Measurements from ENCODE around the gene TNF.

Gene TNF

DNA sequence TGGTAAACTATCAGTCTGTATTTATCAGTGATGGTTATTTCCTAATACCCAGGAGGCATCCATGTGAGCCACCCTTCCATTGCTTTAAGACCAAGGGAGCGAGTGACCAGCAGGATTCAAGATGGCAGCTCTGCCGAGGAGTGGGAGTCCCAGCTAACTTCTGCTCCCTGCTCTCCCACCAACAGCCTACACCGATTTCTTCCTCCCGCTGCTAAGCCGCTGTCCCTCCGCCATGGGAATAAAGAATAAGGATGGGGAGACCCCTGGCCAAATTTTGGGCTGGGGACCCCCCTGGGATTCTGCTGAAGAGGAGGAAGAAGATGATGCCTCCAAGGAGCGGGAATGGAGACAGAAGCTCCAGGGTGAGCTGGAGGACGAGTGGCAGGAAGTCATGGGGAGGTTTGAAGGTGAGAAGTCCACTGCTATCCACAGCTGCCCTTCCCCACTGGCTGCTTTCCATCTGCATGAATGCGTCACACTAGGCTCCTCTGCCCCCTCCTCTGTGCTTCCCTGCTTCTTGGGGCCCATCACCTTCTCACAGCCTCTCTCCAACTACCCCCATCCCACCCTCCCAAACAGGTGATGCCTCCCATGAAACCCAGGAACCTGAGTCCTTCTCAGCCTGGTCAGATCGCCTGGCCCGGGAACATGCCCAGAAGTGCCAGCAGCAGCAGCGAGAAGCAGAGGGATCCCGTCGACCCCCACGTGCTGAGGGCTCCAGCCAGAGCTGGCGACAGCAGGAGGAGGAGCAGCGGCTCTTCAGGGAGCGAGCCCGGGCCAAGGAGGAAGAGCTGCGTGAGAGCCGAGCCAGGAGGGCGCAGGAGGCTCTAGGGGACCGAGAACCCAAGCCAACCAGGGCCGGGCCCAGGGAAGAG is 17.7 kb upstream of the TNF start:
- peak overlapping the region; percentile 33 for H3K4me3 Mint-ChIP-seq
- no peaks in the 10 kb centered on the region for H3K27me3 Mint-ChIP-seq
- H3K27ac Mint-ChIP-seq: peak overlapping the region; percentile 94
- H3K9me3 Mint-ChIP-seq: no peaks in the 10 kb centered on the region
- H3K36me3 Mint-ChIP-seq: peaks cover 18% of the 10 kb centered on the region
- peaks cover 66% of the 10 kb centered on the region for H3K4me1 Mint-ChIP-seq

DNA sequence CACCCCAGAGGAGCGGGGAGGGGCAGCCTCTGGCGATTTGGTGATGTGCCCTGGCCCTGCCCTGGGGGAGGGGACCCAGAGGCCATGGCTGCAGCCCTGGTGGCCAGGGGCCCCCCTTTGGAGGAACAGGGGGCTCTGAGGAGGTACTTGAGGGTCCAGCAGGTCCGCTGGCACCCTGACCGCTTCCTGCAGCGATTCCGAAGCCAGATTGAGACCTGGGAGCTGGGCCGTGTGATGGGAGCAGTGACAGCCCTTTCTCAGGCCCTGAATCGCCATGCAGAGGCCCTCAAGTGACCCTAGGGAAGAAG is 17.1 kb upstream of the TNF start:
- H3K27ac Mint-ChIP-seq: peak overlapping the region; percentile 94
- peaks cover 22% of the 10 kb centered on the region for H3K36me3 Mint-ChIP-seq
- H3K4me1 Mint-ChIP-seq: peaks cover 72% of the 10 kb centered on the region
- H3K9me3 Mint-ChIP-seq: no peaks in the 10 kb centered on the region
- H3K4me3 Mint-ChIP-seq: peak overlapping the region; percentile 81
- no peaks in the 10 kb centered on the region for H3K27me3 Mint-ChIP-seq

DNA sequence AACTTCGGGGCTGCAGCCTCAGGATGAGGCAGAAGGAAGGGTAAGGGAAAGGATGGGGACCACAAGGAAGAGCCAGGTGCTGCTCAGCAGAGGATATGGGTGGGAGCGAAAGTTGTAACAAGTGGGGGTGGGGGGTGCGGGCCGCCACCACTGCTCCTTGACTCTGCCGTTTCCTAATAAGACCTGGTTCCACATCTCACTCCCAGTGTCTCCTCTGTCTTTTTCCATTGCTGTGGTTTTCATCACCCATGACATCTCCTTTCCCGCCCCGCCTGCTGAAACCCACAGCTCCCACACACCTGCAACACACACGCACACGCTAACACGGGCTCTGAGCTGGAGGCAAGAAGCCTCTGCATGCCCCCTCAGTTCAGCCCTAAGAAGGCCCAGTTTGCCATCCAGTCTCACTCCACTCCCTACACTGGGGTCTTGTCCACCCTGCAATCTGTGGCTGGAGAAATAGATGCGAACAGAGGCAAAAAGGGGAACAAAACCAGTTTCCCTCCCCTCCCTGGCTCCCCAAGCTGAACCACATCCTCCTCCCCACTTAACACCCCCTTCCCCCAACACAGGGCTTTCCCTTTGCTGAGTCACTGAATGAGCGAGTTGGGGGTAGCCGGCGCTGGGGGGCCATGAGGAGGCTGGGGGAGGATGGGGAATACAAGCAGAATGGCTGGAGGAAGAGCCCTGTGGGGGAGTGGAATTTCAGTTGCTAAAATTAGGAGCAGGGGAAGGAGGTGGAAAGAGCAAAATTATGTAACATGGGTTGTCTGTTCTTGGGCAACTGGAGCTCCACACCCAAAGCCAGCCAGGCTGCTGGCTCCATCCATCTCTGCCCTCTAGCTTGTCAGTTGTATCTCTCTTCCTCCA is 16.5 kb upstream of the TNF start:
- Mint-ChIP-seq H3K27me3 (no peaks in the 10 kb centered on the region), H3K36me3 (peaks cover 25% of the 10 kb centered on the region), H3K9me3 (no peaks in the 10 kb centered on the region), H3K4me1 (peaks cover 76% of the 10 kb centered on the region), H3K27ac (peak overlapping the region; percentile 94), H3K4me3 (peak overlapping the region; percentile 81)

DNA sequence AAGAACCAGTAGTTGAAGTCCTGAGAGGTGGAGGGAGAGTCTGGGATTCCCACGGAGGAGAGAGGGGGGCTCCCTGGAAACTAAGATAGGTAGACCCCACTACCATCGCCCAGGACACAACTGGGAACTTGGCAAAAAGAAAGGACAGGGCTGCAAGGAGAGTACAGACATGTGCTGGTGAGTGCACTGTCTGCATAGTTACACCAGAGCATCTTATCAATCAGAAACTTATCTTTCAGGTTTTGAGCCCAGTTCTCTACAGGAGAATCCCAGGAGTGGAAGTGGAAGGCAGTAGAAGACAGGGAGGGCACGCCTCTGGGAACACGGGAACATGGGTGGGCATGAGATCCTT is 15.8 kb upstream of the TNF start:
- Mint-ChIP-seq H3K9me3 (no peaks in the 10 kb centered on the region), H3K27me3 (no peaks in the 10 kb centered on the region), H3K4me3 (peak overlapping the region; percentile 81), H3K4me1 (peaks cover 77% of the 10 kb centered on the region), H3K36me3 (peaks cover 26% of the 10 kb centered on the region), H3K27ac (peak overlapping the region; percentile 94)

DNA sequence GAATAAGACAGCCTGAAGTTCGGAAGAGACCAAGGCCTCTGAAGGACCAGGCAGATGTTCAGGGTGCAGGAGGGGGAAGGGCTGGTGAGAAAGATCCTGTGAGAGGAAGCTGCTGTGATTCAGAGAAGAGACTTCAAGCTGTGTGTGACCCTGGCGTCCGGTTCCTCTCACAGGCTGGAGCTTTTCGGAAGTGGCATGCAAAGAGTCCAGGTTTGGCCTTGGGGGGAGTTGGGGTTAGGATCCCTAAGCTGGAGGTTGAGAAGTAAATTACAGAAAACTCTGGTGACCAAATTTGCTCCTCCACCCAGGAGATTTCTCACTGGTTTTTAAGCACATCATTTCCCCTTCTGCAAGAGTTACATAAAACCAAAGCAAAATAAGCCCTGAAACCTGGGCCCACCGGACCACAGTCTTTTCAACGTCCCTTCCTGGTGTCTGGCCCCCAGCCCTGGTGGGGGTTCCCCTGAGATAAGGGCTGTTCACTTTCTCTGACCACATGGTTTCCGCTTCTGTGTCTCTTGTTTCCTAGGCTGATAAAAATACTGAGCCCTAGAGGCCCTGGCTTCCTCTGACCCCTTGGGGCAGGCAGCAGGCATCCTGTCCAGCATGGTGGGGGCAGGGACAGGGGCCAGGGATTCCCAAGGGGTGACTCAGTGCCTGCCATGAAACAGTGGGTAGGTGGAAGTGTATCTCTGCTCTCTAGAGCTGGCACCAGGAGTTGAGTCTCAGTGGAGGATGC is 15.2 kb upstream of the TNF start:
- no peaks in the 10 kb centered on the region for H3K27me3 Mint-ChIP-seq
- H3K4me1 Mint-ChIP-seq: peaks cover 79% of the 10 kb centered on the region
- peaks cover 30% of the 10 kb centered on the region for H3K36me3 Mint-ChIP-seq
- no peaks in the 10 kb centered on the region for H3K9me3 Mint-ChIP-seq
- peak overlapping the region; percentile 94 for H3K27ac Mint-ChIP-seq
- peak overlapping the region; percentile 81 for H3K4me3 Mint-ChIP-seq

DNA sequence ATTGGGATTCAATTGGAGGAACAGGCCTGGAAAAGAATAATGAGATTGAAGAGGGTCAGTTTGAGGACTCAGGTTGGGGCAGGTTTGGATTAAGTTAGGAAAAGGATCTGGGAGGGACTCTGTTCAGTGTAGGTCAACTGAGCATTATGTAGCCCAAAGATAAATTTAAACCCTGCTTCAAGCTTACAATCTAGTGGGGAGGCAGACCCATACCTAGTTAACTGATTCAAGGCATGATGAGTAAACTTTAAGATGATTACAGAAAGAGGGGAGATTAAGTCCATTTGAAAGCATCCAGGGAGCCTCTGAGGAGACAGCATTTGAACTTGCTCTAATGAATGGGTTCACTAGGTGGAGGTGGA is 14.7 kb upstream of the TNF start:
- Mint-ChIP-seq H3K4me1 (peaks cover 84% of the 10 kb centered on the region), H3K36me3 (peaks cover 33% of the 10 kb centered on the region), H3K4me3 (peak overlapping the region; percentile 81), H3K27ac (peak overlapping the region; percentile 94), H3K9me3 (no peaks in the 10 kb centered on the region), H3K27me3 (no peaks in the 10 kb centered on the region)

DNA sequence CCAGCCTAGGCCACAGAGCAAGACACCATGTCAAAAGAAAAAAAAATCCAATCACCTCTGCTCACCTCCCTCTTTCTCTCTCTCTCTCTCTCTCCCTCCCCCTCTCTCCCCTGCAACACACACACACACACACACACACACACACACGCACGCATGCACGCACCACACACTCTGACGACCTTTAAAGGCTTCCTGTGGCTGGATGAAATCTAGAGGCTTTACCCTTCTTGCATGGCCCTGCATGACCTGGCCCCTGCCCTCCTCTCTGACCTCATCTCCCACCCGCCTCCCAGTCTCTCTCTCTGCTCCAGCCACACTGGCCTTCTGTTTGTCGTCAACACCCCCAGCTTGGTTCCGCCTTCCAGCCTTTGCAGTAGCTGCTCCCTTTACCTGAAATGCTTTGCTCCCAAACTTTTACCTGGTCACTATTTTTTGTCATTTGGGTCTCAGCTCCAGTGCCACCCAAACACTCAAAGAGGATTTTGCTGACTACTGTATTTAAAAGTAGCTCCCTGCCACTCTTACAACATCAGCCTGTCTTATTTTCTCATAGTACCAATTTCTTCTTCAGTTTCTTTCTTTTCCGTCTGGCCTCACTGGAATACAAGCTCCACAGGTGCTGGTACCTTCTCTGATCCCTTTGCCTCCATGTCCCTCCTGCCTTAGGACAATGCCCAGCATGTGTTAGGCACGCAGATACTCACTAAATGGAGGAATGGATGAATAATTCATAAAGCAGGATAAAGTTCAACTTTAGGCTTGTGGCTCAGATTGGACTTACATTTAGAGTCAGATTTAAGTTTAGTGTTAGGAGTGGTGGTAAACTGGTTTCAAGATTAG is 7.6 kb upstream of the TNF start:
- Mint-ChIP-seq H3K9me3 (no peaks in the 10 kb centered on the region), H3K4me3 (peak overlapping the region; percentile 82)

DNA sequence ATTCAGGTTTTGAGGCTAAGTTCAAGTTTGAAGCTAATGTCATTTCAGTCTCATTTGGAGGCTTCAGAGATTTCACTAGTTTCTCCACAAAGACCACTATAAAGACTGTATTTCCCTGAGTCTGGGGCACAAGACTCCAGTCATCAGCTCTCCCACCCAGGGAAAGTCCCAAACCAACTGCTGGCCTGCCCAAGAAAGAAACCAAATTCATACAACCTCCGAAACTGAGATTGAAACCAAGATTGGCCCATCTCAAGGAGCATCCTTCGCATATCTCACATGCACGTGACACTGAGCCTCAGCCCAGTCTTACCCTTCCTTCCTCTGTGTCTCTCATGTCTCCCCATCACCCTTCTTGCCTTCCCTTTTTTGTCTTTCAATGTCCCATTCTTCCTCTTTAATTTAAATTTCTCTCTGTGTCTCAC is 6.8 kb upstream of the TNF start:
- peaks cover 76% of the 10 kb centered on the region for H3K4me1 Mint-ChIP-seq
- peak overlapping the region; percentile 93 for H3K27ac Mint-ChIP-seq
- H3K27me3 Mint-ChIP-seq: no peaks in the 10 kb centered on the region
- no peaks in the 10 kb centered on the region for H3K9me3 Mint-ChIP-seq
- H3K36me3 Mint-ChIP-seq: peaks cover 23% of the 10 kb centered on the region
- H3K4me3 Mint-ChIP-seq: peak overlapping the region; percentile 82

More for the DNA sequence above, 7.6 kb upstream of the TNF start:
- Mint-ChIP-seq H3K36me3 (peaks cover 25% of the 10 kb centered on the region), H3K27ac (peak overlapping the region; percentile 93), H3K27me3 (no peaks in the 10 kb centered on the region), H3K4me1 (peaks cover 77% of the 10 kb centered on the region)

DNA sequence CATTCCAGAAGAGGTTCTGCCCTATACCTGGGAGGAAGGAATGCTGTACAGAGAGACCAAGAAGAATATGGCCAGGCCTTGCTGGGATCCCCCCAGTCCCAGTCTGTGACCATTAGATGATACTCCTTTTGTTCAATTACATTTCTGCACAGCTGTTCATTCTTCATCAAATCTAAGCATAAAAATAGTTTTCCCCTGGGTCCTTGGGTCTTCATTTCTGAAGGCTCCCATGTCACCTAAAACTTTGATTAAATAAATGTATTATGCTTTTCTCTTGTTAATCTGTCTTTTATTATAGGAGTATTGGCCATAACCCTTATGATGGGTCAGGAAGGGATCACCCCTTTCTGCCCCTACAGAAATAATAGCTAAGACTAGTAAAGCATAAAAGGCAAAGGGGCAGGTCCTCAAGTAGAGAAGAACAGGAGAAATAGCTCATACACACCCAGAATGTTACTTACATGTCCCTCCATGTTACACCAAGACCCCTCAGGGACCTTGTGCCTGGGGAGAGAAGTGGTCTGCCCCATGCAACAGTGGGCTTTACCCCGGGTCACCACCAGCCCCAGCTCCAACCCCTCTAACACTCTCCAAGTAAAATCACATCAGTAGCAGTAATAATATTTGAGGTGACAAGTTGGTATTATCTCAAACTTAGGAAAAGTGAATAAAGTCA is 5.4 kb upstream of the TNF start:
- Mint-ChIP-seq H3K27ac (peak overlapping the region; percentile 64), H3K9me3 (no peaks in the 10 kb centered on the region), H3K36me3 (peaks cover 19% of the 10 kb centered on the region), H3K4me1 (peaks cover 81% of the 10 kb centered on the region), H3K27me3 (no peaks in the 10 kb centered on the region), H3K4me3 (peak overlapping the region; percentile 99)

DNA sequence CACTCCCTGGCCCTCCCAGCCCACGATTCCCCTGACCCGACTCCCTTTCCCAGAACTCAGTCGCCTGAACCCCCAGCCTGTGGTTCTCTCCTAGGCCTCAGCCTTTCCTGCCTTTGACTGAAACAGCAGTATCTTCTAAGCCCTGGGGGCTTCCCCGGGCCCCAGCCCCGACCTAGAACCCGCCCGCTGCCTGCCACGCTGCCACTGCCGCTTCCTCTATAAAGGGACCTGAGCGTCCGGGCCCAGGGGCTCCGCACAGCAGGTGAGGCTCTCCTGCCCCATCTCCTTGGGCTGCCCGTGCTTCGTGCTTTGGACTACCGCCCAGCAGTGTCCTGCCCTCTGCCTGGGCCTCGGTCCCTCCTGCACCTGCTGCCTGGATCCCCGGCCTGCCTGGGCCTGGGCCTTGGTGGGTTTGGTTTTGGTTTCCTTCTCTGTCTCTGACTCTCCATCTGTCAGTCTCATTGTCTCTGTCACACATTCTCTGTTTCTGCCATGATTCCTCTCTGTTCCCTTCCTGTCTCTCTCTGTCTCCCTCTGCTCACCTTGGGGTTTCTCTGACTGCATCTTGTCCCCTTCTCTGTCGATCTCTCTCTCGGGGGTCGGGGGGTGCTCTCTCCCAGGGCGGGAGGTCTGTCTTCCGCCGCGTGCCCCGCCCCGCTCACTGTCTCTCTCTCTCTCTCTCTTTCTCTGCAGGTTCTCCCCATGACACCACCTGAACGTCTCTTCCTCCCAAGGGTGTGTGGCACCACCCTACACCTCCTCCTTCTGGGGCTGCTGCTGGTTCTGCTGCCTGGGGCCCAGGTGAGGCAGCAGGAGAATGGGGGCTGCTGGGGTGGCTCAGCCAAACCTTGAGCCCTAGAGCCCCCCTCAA is 3.1 kb upstream of the TNF start, which contains the start of gene LTA:
TSS of gene LTA (plus strand) at position 249 of the 871 bp plus-strand sequence. CDS start at position 703, 454 bp downstream.
- peaks cover 95% of the 10 kb centered on the region for H3K4me1 Mint-ChIP-seq
- H3K27me3 Mint-ChIP-seq: no peaks in the 10 kb centered on the region
- peak within 1 kb of the TSS; percentile 99 for H3K27ac Mint-ChIP-seq
- peak within 1 kb of the TSS; percentile 99 for H3K4me3 Mint-ChIP-seq
- no peaks in the 10 kb centered on the region for H3K9me3 Mint-ChIP-seq
- peaks cover 30% of the 10 kb centered on the region for H3K36me3 Mint-ChIP-seq

DNA sequence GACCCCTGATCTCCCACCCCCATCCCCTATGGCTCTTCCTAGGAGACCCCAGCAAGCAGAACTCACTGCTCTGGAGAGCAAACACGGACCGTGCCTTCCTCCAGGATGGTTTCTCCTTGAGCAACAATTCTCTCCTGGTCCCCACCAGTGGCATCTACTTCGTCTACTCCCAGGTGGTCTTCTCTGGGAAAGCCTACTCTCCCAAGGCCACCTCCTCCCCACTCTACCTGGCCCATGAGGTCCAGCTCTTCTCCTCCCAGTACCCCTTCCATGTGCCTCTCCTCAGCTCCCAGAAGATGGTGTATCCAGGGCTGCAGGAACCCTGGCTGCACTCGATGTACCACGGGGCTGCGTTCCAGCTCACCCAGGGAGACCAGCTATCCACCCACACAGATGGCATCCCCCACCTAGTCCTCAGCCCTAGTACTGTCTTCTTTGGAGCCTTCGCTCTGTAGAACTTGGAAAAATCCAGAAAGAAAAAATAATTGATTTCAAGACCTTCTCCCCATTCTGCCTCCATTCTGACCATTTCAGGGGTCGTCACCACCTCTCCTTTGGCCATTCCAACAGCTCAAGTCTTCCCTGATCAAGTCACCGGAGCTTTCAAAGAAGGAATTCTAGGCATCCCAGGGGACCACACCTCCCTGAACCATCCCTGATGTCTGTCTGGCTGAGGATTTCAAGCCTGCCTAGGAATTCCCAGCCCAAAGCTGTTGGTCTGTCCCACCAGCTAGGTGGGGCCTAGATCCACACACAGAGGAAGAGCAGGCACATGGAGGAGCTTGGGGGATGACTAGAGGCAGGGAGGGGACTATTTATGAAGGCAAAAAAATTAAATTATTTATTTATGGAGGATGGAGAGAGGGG is 1.9 kb upstream of the TNF start:
- peaks cover 29% of the 10 kb centered on the region for H3K36me3 Mint-ChIP-seq
- H3K4me3 Mint-ChIP-seq: peak overlapping the region; percentile 99
- peak overlapping the region; percentile 99 for H3K27ac Mint-ChIP-seq
- no peaks in the 10 kb centered on the region for H3K27me3 Mint-ChIP-seq
- no peaks in the 10 kb centered on the region for H3K9me3 Mint-ChIP-seq
- peaks cover 87% of the 10 kb centered on the region for H3K4me1 Mint-ChIP-seq

DNA sequence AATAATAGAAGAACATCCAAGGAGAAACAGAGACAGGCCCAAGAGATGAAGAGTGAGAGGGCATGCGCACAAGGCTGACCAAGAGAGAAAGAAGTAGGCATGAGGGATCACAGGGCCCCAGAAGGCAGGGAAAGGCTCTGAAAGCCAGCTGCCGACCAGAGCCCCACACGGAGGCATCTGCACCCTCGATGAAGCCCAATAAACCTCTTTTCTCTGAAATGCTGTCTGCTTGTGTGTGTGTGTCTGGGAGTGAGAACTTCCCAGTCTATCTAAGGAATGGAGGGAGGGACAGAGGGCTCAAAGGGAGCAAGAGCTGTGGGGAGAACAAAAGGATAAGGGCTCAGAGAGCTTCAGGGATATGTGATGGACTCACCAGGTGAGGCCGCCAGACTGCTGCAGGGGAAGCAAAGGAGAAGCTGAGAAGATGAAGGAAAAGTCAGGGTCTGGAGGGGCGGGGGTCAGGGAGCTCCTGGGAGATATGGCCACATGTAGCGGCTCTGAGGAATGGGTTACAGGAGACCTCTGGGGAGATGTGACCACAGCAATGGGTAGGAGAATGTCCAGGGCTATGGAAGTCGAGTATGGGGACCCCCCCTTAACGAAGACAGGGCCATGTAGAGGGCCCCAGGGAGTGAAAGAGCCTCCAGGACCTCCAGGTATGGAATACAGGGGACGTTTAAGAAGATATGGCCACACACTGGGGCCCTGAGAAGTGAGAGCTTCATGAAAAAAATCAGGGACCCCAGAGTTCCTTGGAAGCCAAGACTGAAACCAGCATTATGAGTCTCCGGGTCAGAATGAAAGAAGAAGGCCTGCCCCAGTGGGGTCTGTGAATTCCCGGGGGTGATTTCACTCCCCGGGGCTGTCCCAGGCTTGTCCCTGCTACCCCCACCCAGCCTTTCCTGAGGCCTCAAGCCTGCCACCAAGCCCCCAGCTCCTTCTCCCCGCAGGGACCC is 981 bp upstream of the TNF start:
- peaks cover 33% of the 10 kb centered on the region for H3K36me3 Mint-ChIP-seq
- H3K27me3 Mint-ChIP-seq: no peaks in the 10 kb centered on the region
- peak overlapping the region; percentile 99 for H3K4me3 Mint-ChIP-seq
- peak overlapping the region; percentile 99 for H3K27ac Mint-ChIP-seq
- H3K4me1 Mint-ChIP-seq: peaks cover 87% of the 10 kb centered on the region
- H3K9me3 Mint-ChIP-seq: no peaks in the 10 kb centered on the region
